H9 (cell line): Measurements from ENCODE around the gene PAX9. TPM values are rescaled to one million over a fixed set of nuclear protein-coding genes. Genes with fewer than 3 reads are reported as not detected.

ENCODE experiments used
- DNase-seq: peaks from one replicate; pipeline ENCODE4 v3.0.0-alpha.2; 2017
- H2AFZ ChIP-seq: one replicate; pipeline ENCODE4 v1.6.1; 2013; ENCODE audit warnings: mild to moderate bottlenecking, low read length, control low read depth, moderate library complexity
- H2AK5ac ChIP-seq: 2 replicates; pipeline ENCODE4 v1.6.1; 2013; ENCODE audit warnings: low read length, control low read depth, mixed read lengths; ENCODE audit not compliant: insufficient read length
- H2BK120ac ChIP-seq: one replicate; pipeline ENCODE4 v1.6.1; 2013; ENCODE audit warnings: low read depth, mild to moderate bottlenecking, low read length, control low read depth, inconsistent platforms; ENCODE audit not compliant: poor library complexity, severe bottlenecking
- H2BK12ac ChIP-seq: 2 replicates; pipeline ENCODE4 v1.6.1; 2013; ENCODE audit warnings: low read length, control low read depth, mixed read lengths, low read depth; ENCODE audit not compliant: insufficient read length
- H2BK15ac ChIP-seq: 2 replicates; pipeline ENCODE4 v1.6.1; 2013; ENCODE audit warnings: low read depth, low read length, control low read depth
- H2BK20ac ChIP-seq: one replicate; pipeline ENCODE4 v1.6.1; 2013; ENCODE audit warnings: low read depth, mild to moderate bottlenecking, low read length, control low read depth, inconsistent platforms; ENCODE audit not compliant: poor library complexity, severe bottlenecking
- H2BK5ac ChIP-seq: 2 replicates; pipeline ENCODE4 v1.6.1; 2013; ENCODE audit warnings: low read length, control low read depth, mixed read lengths; ENCODE audit not compliant: insufficient read length
- H3K14ac ChIP-seq: 2 replicates; pipeline ENCODE4 v1.6.1; 2013; ENCODE audit warnings: low read length, control low read depth; ENCODE audit not compliant: insufficient read depth
- H3K18ac ChIP-seq: 2 replicates; pipeline ENCODE4 v1.6.1; 2013; ENCODE audit warnings: low read depth, mild to moderate bottlenecking, mixed read lengths, low read length, control low read depth; ENCODE audit not compliant: insufficient read length
- H3K23ac ChIP-seq: 2 replicates; pipeline ENCODE4 v1.6.1; 2013; ENCODE audit warnings: low read length, control low read depth, mixed read lengths, low read depth; ENCODE audit not compliant: insufficient read length
- H3K23me2 ChIP-seq: 2 replicates; pipeline ENCODE4 v1.6.1; 2013; ENCODE audit warnings: low read depth, mild to moderate bottlenecking, mixed read lengths, low read length, control low read depth; ENCODE audit not compliant: insufficient read length, poor library complexity, severe bottlenecking
- H3K27ac ChIP-seq: 2 replicates; pipeline ENCODE4 v1.5.1; 2013; ENCODE audit warnings: low read length, control low read depth, mixed read lengths, low read depth; ENCODE audit not compliant: insufficient read length
- H3K27me3 ChIP-seq: 2 replicates; pipeline ENCODE4 v1.6.1; 2013; ENCODE audit warnings: low read length, control low read depth, inconsistent platforms; ENCODE audit not compliant: insufficient read depth
- H3K4ac ChIP-seq: 2 replicates; pipeline ENCODE4 v1.6.1; 2013; ENCODE audit warnings: low read depth, mild to moderate bottlenecking, control low read depth, inconsistent platforms, low read length, moderate library complexity
- H3K4me1 ChIP-seq: 2 replicates; pipeline ENCODE4 v1.6.1; 2013; ENCODE audit warnings: low read length, control low read depth, inconsistent platforms; ENCODE audit not compliant: insufficient read depth
- H3K4me2 ChIP-seq: 2 replicates; pipeline ENCODE4 v1.6.1; 2013; ENCODE audit warnings: low read length, control low read depth, mixed read lengths; ENCODE audit not compliant: insufficient read length, insufficient read depth
- H3K56ac ChIP-seq: 2 replicates; pipeline ENCODE4 v1.6.1; 2013; ENCODE audit warnings: low read depth, mild to moderate bottlenecking, mixed read lengths, low read length, control low read depth; ENCODE audit not compliant: insufficient read length
- H3K79me1 ChIP-seq: 2 replicates; pipeline ENCODE4 v1.6.1; 2013; ENCODE audit warnings: low read depth, mild to moderate bottlenecking, moderate library complexity, low read length, control low read depth, inconsistent platforms; ENCODE audit not compliant: insufficient read depth, poor library complexity, severe bottlenecking
- H3K79me2 ChIP-seq: 2 replicates; pipeline ENCODE4 v1.6.1; 2013; ENCODE audit warnings: low read length, control low read depth, inconsistent platforms; ENCODE audit not compliant: insufficient read depth
- H3K9ac ChIP-seq: 2 replicates; pipeline ENCODE4 v1.6.1; 2013; ENCODE audit warnings: low read length, control low read depth, mixed read lengths; ENCODE audit not compliant: insufficient read length; ENCODE audit errors: extremely low read depth
- H3K9me3 ChIP-seq: one replicate; pipeline ENCODE4 v1.6.1; 2013; ENCODE audit warnings: low read depth, low read length, inconsistent platforms; ENCODE audit not compliant: control insufficient read depth
- H3T11ph ChIP-seq: one replicate; pipeline ENCODE4 v1.6.1; 2013; ENCODE audit warnings: mild to moderate bottlenecking, low read length, control low read depth, inconsistent platforms
- H4K20me1 ChIP-seq: one replicate; pipeline ENCODE4 v1.6.1; 2013; ENCODE audit not compliant: control insufficient read depth, insufficient read length, insufficient read depth
- H4K5ac ChIP-seq: 2 replicates; pipeline ENCODE4 v1.6.1; 2013; ENCODE audit warnings: low read depth, mild to moderate bottlenecking, mixed read lengths, low read length, control low read depth; ENCODE audit not compliant: insufficient read length
- H4K8ac ChIP-seq: replicated peaks from 2 replicates; pipeline ENCODE4 v1.6.1; 2013; ENCODE audit warnings: low read length, control low read depth, mixed read lengths, low read depth; ENCODE audit not compliant: insufficient read length
- H4K91ac ChIP-seq: 2 replicates; pipeline ENCODE4 v1.6.1; 2013; ENCODE audit warnings: low read depth, mild to moderate bottlenecking, moderate library complexity, mixed read lengths, low read length, control low read depth; ENCODE audit not compliant: insufficient read length
- H3K27ac Mint-ChIP-seq, 3 experiments: 2 replicates in 2 of 3; 3 replicates in 1 of 3; pipeline ENCODE4 v1.8.0; 2020 to 2021; ENCODE audit warnings: mixed read lengths in 3 of 3, mild to moderate bottlenecking in 1 of 3, moderate library complexity in 1 of 3
- H3K27me3 Mint-ChIP-seq: 2 replicates; pipeline ENCODE4 v1.8.0; 2021; ENCODE audit warnings: low read depth, mild to moderate bottlenecking, moderate library complexity, mixed read lengths
- H3K36me3 Mint-ChIP-seq, 3 experiments: 2 replicates in 2 of 3; 3 replicates in 1 of 3; pipeline ENCODE4 v1.8.0; 2020 to 2021; ENCODE audit warnings: low read depth in 3 of 3, mixed read lengths in 3 of 3; ENCODE audit not compliant: insufficient read depth in 1 of 3
- H3K4me1 Mint-ChIP-seq, 2 experiments: 2 replicates each; pipeline ENCODE4 v1.8.0; 2020; ENCODE audit warnings: mixed read lengths in 2 of 2
- H3K4me3 Mint-ChIP-seq, 2 experiments: 2 replicates in 1 of 2; 3 replicates in 1 of 2; pipeline ENCODE4 v1.8.0; 2020 to 2021; ENCODE audit warnings: mild to moderate bottlenecking in 2 of 2, mixed read lengths in 2 of 2, moderate library complexity in 1 of 2
- H3K9me3 Mint-ChIP-seq, 2 experiments: 2 replicates in 1 of 2; 3 replicates in 1 of 2; pipeline ENCODE4 v1.8.0; 2020; ENCODE audit warnings: mild to moderate bottlenecking in 2 of 2, mixed read lengths in 2 of 2, moderate library complexity in 1 of 2
- CTCF ChIP-seq: fragments of 200-600 bp; sonication (generic); conservative IDR thresholded peaks from 3 replicates; pipeline ENCODE4 v1.8.0; 2021; ENCODE audit warnings: antibody characterized with exemption, mild to moderate bottlenecking
- WGBS: extraction: QIAGEN DNeasy Blood & Tissue Kit; methylation state at CpG from one replicate; pipeline ENCODE4 v1.1.7; 2013; ENCODE audit warnings: missing lambda C conversion rate, low lambda C conversion rate, mixed read lengths; ENCODE audit not compliant: insufficient read length; ENCODE audit errors: extremely low coverage; 5-methylcytosine and 5-hydroxymethylcytosine counted together
- total RNA-seq: library from RNA; stranded (reverse); gene quantifications from 2 replicates; pipeline ENCODE4 v1.2.1, GENCODE V29; 2021

Gene PAX9
- total RNA-seq, 1 experiment from 2014 or later, result not detected

- H2BK120ac ChIP-seq, result no peak overlapping the region
- no peak overlapping the region for H4K8ac ChIP-seq
- H3K4me2 ChIP-seq, result no peak overlapping the region
- H3K18ac ChIP-seq, result no peak overlapping the region
- H2AFZ ChIP-seq, result no peak overlapping the region
- H3K4me3 Mint-ChIP-seq, result no peak overlapping the region
- no peak overlapping the region for H2BK5ac ChIP-seq
- no peak overlapping the region for H3K4ac ChIP-seq
- H3K4me1 ChIP-seq, result peaks cover 11% of the 10 kb centered on the region; the same call in 1 of the 2 replicates
- H4K20me1 ChIP-seq, result no peaks in the 10 kb centered on the region
- no peak overlapping the region for H3K23ac ChIP-seq
- no peaks in the 10 kb centered on the region for H3K79me1 ChIP-seq
- H2BK20ac ChIP-seq, result no peak overlapping the region
- no peak overlapping the region for H2AK5ac ChIP-seq
- no peak overlapping the region for H3T11ph ChIP-seq
- H4K91ac ChIP-seq, result no peak overlapping the region
- H3K14ac ChIP-seq, result no peak overlapping the region
- H3K56ac ChIP-seq, result no peak overlapping the region
- peaks cover 19% of the 10 kb centered on the region in 2 experiments for H3K4me1 Mint-ChIP-seq
- no peak overlapping the region for H3K9ac ChIP-seq
- no peaks in the 10 kb centered on the region for H3K79me2 ChIP-seq
- H2BK12ac ChIP-seq, result no peak overlapping the region
- H3K23me2 ChIP-seq, result no peaks in the 10 kb centered on the region
- no peaks in the 10 kb centered on the region for H3K36me3 Mint-ChIP-seq
- no peaks in the 10 kb centered on the region for H3K9me3 ChIP-seq
- H3K27me3 ChIP-seq, result no peaks in the 10 kb centered on the region
- no CpG with 5 or more reads among the region's 2 CpGs for WGBS
- no peak overlapping the region for H4K5ac ChIP-seq
- H3K9me3 Mint-ChIP-seq, result no peaks in the 10 kb centered on the region
- no peak overlapping the region for H3K27ac Mint-ChIP-seq
- no peaks in the 10 kb centered on the region; the same call in 1 of the 2 replicates for H3K27me3 Mint-ChIP-seq
- no peak overlapping the region for H3K27ac ChIP-seq
- DNase-seq, result no peak
- H2BK15ac ChIP-seq, result no peak overlapping the region
- no peak for TF ChIP-seq CTCF
Measured at GRCh38 chr14:36720657-36721056, 59.0 kb downstream of the PAX9 start.
